Cardiac septum (tissue), 1 donor: Measurements from ENCODE around the gene E2F4. TPM values are rescaled to one million over a fixed set of nuclear protein-coding genes. Genes with fewer than 3 reads are reported as not detected.

Experiments
- DNase-seq: peaks from one replicate; pipeline ENCODE4 v3.0.0-alpha.2; 2020; ENCODE audit warnings: low spot score
- intact Hi-C: fragments of 100-400 bp; cut with DNase I; formaldehyde crosslinking; loops from one replicate; pipeline ENCODE4 v1.14.0; 2022
- microRNA-seq: library from miRNA; unstranded; fragments of <30 nt; microRNA quantifications from one replicate; pipeline ENCODE4 v1.2.0, GENCODE V29; 2020
- total RNA-seq: library from RNA; stranded (reverse); fragmentation: NEBNext Ultra II Directional; extraction: Animal tissue kit (Norgen Biotek cat#: 25700); gene quantifications from one replicate; pipeline ENCODE4 v1.2.1, GENCODE V29; 2021
- donor health status: DM: no; HTN: no; CAD: no.

Gene E2F4
- total RNA-seq, 1 donor from 2014 or later, result 34.4 TPM

DNA sequence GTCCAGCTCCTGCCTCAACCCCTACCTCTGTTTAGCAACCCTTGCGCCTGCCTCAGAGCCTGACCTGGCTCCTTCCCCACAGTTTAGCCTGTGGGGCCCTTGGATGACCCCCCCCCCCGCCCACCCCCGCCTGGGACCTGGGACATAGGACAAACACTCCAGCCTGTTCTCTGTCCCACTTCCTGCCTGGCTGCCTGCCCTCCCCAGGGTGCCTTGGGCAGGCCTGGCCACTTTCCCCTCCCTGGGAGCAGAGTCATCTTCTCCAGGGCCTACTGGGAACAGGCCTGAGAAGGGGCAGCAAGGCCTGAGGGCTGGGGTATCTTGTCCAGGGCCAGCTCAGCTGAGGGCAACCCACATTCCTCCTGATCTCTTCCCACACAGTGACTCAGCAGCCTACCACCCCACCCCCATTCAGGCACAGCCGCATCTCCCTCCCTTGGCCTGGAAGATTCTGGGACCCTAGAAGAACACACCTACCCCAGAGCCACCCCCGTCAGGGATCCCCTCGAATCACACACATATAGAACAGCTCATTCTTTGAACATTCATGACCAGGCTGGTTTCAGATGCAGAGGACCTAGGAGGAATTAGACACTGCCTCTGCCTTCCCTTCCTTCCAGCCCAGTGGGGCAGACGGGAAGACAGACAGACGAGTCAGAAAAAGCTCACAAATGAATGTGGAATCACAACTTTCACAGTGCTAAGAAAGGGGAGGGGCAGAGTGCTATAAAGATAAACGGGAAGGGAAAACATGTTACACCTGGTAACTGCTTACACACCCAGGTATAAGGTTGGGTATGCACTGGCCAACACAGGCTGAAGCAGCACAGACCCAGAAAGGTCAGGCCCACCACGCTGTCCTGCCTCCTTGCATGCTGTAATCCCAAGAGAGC lies 49.3 kb downstream of the E2F4 start:
- peak; percentile 84 for DNase-seq
- intact Hi-C loops, result no loop called here

DNA sequence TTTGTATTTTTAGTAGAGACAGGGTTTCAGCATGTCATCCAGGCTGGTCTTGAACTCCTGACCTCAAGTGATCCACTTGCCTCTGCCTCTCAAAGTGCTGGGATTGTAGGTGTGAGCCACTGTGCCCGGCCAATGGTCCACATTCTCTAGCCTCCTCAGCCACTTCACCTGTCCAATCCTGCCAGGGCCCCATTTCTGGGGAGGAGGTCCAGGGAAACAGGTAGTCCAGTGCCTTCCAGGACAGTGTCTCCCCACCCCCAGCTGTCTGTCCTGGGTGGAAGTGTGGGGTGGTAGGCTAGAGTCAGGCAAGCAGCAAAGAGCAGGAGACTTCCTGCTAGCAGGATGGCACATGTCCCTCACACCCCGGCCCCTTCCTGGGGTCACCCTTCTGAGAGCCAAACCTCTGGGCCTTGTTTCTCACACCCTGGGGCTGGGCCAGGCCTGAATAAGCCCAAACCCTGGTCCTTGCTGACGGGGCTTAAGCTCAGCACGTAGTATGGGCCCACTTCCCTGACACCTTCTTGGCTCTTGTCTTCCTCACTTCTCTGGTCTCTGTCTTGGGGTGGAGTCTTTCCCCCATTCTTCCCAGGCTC lies 50.3 kb downstream of the E2F4 start:
- no peak for DNase-seq
- intact Hi-C loops, result no loop called here

DNA sequence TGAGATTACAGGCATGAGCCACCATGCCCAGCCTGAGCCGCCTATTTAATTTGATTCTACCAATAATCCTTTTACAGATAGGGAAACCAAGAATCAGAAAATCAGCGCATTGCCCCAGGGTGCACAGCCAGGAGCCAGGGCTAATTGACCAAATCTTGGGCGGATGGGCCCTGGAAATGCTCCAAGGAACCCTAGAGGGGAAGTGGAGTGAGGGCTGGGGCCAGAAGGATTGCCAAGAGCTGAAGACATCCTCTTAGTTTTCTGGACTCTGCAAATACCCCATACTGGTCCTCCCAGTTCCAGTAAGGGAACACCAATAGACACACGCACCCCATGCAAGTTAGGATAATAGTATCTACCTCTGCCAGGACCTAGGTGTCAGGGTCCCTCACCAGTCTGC lies 51.5 kb downstream of the E2F4 start:
- DNase-seq, result no peak
- intact Hi-C loops, result no loop called here

DNA sequence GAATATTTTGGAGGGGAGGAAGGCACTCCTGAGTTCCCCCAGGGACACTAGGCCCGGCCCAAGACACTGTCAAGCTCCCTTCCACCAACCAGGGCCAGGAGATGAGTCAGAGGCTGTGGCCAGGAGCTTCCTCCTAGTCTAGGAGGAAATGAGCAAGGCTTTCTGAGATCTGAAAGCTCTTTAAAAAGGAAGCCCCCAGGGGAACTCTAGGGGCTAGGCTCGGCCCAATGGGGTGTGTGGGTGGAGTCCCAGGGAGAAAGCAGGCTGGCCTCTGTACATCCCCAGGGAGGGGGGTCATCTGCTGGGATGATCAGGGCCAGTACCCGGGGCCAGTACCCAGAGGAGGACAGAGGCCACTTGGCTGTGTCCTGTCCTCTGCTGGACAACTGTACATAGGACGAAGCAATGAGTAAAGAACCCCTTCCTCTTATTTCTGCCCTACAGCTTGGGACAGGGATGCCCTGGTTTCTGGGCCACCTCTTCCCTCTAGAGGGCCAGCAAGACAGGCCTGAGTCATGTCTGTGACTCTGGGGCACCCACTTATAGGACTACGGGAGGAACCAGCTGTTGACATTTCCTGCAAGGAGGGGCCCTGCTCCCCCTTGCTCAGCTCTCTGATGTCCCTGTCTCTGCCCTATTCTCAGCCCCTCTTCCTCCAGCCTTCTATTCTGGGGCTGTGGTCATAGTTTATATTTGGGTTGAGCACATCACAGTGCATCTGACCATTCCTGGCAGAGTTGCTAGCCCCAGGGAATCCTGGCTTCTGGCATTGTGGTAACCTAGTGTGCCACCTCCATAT lies 52.6 kb downstream of the E2F4 start:
- intact Hi-C loops, result loop anchor here (5.0 kb wide), 1 partner anchor 267 kb away; no protein-coding TSS in a partner anchor

DNA sequence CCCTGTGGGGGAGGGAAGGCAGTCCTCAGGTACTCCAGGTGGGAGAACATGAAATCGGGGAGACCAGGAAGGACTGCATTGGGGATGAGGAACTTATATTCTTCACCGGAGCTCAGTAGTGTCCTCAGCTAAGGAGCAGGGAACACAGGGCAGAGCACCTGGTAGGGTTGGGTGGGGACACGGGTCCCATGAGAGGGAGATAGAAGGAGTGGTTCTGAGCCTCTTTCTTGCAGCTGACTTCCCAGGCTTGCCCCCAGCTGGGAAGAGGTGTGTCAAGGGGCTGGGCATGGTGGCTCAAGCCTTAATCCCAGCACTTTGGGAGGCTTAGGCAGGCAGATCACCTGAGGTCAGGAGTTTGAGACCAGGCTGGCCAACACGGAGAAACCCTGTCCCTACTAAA lies 53.2 kb downstream of the E2F4 start:
- intact Hi-C loops, result loop anchor here (5.0 kb wide), 1 partner anchor 268 kb away; no protein-coding TSS in a partner anchor
- no peak for DNase-seq

More for the DNA sequence above, 52.6 kb downstream of the E2F4 start:
- DNase-seq, result peak; percentile 95

DNA sequence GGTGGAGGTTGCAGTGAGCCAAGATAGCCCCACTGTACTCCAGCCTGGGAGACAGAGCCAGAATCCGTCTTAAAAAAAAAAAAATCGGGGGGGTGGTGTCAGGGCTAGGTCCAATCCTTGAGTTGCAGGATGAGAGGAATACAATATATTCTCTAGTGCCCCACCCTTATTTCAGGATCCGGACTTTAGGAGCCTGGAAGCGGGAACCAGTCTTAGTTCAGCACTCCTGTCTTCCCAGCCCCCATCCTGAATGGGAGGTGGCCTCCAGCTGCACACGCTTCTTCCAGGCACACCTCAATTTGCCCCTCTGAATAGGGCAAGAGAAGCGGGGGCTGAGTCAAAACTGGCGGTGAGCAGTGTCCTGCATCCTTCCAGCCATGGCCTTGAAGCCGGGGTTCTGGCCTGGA lies 53.7 kb downstream of the E2F4 start:
- no peak for DNase-seq
- intact Hi-C loops, result loop anchor here (5.0 kb wide), 1 partner anchor 268 kb away; no protein-coding TSS in a partner anchor

DNA sequence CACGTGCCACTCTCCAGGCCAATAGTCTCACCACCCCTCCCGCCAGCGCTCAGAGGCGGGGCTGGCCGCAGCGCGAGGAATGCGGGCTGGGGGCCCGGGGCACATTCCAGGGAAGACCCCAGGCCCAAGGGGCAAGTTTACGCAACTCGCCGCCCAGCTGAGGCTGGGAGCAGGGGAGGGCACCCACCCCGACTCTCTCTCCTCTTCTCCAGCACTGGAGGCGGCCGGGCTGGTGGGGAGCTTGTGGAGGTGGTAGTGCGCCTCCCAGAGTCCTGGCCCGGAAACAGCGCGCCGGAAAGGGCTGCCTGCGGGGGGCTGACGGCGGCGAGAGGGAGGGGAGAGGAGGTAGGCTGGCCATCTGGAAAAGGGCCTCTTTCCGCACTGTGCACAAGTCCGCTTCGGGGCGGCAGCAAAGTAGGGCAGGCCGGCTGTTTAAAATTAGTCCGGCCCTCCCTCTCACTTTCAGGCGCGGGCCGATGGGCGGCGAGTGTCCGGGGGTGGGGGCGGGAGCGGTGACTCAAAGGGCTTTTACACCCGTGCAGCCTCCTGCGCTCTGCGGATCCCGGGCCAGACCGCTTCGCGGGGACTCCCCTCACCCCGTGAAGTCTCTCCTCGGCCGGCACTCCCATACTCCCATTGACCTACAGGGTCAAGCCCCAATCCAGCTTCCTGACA lies 54.3 kb downstream of the E2F4 start:
- peak; percentile 93 for DNase-seq
- intact Hi-C loops, result loop anchor here (5.0 kb wide), 1 partner anchor 269 kb away; no protein-coding TSS in a partner anchor

DNA sequence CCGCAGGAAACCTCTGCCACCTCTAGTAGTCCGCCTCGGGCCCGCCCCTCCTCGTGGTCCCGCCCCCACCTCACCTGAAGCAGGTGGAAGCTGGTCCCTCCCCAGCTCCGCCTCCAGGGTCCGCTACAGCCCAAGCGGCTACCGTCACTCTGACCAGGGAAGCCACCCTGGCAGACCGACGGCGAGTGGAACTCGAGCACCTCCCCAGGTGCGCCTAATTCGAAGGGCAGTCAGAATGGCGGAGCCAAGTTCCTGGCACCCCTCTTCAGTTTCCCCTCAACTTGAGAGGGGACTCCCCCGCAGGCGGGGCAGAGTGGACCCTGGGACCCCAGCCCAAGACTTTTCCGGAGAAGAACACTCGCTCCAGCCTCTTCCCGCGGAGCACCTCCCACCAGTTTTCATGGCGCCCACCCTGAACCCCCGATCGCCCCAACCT lies 54.8 kb downstream of the E2F4 start:
- intact Hi-C loops, result loop anchor here (1.0 to 5.0 kb wide), 2 partner anchors 20 to 269 kb away; no protein-coding TSS in a partner anchor
- peak; percentile 87 for DNase-seq

DNA sequence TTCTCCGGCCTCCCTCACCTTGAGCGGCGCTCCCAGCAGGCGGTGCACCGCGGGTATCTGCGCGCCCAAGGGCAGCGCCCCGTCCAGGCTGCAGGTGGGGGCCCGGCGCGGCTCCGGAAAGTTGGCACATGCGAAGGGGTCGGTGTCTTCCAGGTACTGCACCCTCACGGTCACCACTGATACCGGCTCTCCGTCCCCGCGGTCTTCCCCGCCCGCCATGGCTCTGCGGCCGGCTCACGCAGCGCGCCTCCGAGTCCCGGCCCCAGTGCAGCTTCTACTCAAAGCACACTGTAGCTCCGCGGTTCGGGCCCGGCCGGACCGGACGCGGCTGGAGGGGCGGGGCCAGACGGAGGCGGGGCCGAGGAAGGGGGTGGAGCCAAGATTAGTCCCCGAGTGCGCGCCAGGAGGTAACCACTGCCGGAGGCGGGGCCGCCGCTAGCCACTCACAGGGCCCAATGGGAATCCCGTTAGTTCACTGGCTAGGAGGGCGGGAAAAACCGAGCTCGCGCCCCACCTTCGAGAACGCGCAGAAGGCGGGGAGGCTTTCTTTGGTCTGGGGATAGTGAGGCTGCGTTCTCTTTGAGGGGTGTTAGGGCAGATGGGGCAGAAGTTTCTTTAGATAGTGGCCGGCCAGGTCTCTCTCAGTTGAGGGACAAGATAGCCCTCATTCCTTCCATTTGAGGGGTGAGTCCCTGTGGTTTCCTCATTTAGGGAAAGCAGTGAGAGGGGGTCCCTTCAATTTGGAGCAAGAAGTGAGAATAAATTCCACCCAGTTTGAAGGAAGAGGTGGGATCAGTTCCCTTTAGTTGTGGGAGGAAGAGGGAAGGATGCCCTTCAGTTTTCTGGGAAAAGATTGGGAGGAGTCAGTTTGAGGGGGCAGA lies 55.5 kb downstream of the E2F4 start, which contains the start of gene FHOD1:
Gene FHOD1, minus strand, starts transcription at position 290 of the 881 bp plus-strand sequence. Its CDS starts 71 bp downstream, at position 219.
- peak; percentile 100 for DNase-seq
- intact Hi-C loops, result loop anchor here (1.0 to 5.0 kb wide), 2 partner anchors 21 to 270 kb away; no protein-coding TSS in a partner anchor

DNA sequence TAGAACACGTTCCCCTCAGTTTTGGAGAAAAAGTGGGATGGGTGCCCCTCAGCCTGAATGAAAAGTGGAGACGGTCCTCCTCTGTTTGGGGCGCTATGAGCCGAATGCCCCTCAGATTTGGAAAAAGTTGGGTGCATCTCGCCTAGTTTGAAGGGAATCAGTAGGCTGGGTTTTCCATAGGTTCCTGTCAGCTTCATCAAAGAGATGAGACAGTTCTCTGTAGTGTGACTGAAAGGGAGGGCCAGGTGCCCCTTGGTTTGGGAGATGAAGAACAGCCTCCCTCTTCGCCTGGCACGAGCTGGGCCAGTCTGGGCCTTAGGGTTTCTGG lies 56.1 kb downstream of the E2F4 start:
- no peak for DNase-seq
- intact Hi-C loops, result loop anchor here (5.0 kb wide), 1 partner anchor 271 kb away; no protein-coding TSS in a partner anchor

Small RNA genes within 50 kb of the gene (microRNA-seq; reads per million reads assigned to microRNA genes)
- gene MIR328, result 84.5 reads per million, percentile 56 among the genes with 10 or more reads in this experiment

Other genes with a start within 250 kb of the E2F4 start
- 0.62 TPM for gene CES3, start 230.9 kb upstream of the E2F4 start, total RNA-seq
- 11.9 TPM for gene CES4A, start 203.6 kb upstream of the E2F4 start, total RNA-seq
- gene CBFB, start 163.0 kb upstream of the E2F4 start, total RNA-seq, result 33.7 TPM
- gene PHAF1, start 82.2 kb upstream of the E2F4 start, total RNA-seq, result 8.8 TPM
- gene B3GNT9, start 41.2 kb upstream of the E2F4 start, total RNA-seq, result 12.4 TPM
- gene TRADD, start 32.2 kb upstream of the E2F4 start, total RNA-seq, result 11.0 TPM
- gene FBXL8, start 32.2 kb upstream of the E2F4 start, total RNA-seq, result 9.5 TPM
- 49.1 TPM for gene HSF4, start 27.4 kb upstream of the E2F4 start, total RNA-seq
- gene NOL3, start 21.6 kb upstream of the E2F4 start, total RNA-seq, result 86.3 TPM
- gene MATCAP1, start 8.2 kb upstream of the E2F4 start, total RNA-seq, result 22.2 TPM
- gene EXOC3L1, start 2.0 kb upstream of the E2F4 start, total RNA-seq, result 2.8 TPM
- 0.92 TPM for gene ELMO3, start 7.0 kb downstream of the E2F4 start, total RNA-seq
- gene TMEM208, start 35.0 kb downstream of the E2F4 start, total RNA-seq, result 16.3 TPM
- 33.4 TPM for gene FHOD1, start 55.3 kb downstream of the E2F4 start, total RNA-seq
- 1.1 TPM for gene SLC9A5, start 56.8 kb downstream of the E2F4 start, total RNA-seq
- gene PLEKHG4, start 87.4 kb downstream of the E2F4 start, total RNA-seq, result 0.70 TPM
- gene KCTD19, start 134.6 kb downstream of the E2F4 start, total RNA-seq, result not detected
- gene LRRC36, start 134.7 kb downstream of the E2F4 start, total RNA-seq, result not detected
- 9.6 TPM for gene TPPP3, start 201.3 kb downstream of the E2F4 start, total RNA-seq
- 4.6 TPM for gene ZDHHC1, start 224.3 kb downstream of the E2F4 start, total RNA-seq
- gene HSD11B2, start 239.0 kb downstream of the E2F4 start, total RNA-seq, result 0.27 TPM